HFF-Myc (cell line): ENCODE measurements around the gene TUBA1A.
"Not testable (repeated sequence)": the region's sequence is repeated elsewhere in the genome, so short reads cannot be mapped to it uniquely, and the experiment has no call there.

ENCODE experiments used
- DNase-seq: peaks from one replicate; pipeline ENCODE4 v3.0.0-alpha.2; 2011; ENCODE audit warnings: low read depth; ENCODE audit errors: extremely low read depth
- H3K4me3 ChIP-seq: replicated peaks from 2 replicates; pipeline ENCODE4 v1.5.1; 2011; ENCODE audit warnings: low read depth, mild to moderate bottlenecking, control low read depth, low read length
- TF ChIP-seq, protein P1 (sequence below): IDR thresholded peaks from 2 replicates; pipeline ENCODE4 v1.5.1; 2012; ENCODE audit warnings: mild to moderate bottlenecking, low read depth, low read length, control low read depth; ENCODE audit errors: missing control alignments

The TUBA1A gene

DNA sequence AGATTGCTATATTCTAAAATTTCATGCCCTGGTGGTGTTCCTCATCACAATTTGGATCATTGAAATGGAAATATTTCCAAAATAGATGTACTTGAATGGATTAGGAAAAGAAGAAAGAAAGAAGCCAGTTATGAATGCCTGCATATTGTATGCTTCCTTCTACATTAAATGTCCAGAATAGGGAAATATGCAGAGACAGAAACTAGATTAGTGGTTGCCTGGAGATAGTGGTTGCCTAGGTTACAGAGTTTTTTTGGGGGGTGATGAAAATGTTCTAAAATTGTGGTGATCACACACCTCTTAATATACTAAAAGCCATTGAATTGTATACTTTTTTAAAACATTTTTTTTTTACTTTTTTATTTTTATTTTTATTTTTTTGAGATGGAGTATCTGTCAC lies 18.0 kb downstream of the TUBA1A start:
- TF ChIP-seq, protein P1, sequence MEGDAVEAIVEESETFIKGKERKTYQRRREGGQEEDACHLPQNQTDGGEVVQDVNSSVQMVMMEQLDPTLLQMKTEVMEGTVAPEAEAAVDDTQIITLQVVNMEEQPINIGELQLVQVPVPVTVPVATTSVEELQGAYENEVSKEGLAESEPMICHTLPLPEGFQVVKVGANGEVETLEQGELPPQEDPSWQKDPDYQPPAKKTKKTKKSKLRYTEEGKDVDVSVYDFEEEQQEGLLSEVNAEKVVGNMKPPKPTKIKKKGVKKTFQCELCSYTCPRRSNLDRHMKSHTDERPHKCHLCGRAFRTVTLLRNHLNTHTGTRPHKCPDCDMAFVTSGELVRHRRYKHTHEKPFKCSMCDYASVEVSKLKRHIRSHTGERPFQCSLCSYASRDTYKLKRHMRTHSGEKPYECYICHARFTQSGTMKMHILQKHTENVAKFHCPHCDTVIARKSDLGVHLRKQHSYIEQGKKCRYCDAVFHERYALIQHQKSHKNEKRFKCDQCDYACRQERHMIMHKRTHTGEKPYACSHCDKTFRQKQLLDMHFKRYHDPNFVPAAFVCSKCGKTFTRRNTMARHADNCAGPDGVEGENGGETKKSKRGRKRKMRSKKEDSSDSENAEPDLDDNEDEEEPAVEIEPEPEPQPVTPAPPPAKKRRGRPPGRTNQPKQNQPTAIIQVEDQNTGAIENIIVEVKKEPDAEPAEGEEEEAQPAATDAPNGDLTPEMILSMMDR: no peak
- DNase-seq: no peak
- H3K4me3 ChIP-seq: no peak overlapping the region

DNA sequence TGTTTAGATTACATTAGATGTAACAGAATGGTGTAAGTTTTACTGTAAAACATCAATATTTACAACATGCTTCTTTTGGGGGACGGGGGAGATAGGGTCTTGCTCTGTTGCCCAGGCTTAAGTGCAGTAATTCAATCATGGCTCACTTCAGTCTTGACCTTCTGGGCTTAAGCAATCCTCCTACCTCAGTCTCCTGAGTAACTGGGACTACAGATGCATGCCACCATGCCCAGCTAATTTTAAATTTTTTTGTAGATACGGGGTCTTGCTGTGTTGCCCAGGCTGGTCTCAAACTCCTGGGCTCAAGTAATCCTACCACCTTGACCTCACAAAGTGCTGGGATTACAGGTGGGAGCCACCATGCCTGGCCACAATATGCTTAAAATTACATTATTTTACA lies 23.8 kb downstream of the TUBA1A start:
- TF ChIP-seq, protein P1: no peak
- no peak overlapping the region for H3K4me3 ChIP-seq
- DNase-seq: no peak

DNA sequence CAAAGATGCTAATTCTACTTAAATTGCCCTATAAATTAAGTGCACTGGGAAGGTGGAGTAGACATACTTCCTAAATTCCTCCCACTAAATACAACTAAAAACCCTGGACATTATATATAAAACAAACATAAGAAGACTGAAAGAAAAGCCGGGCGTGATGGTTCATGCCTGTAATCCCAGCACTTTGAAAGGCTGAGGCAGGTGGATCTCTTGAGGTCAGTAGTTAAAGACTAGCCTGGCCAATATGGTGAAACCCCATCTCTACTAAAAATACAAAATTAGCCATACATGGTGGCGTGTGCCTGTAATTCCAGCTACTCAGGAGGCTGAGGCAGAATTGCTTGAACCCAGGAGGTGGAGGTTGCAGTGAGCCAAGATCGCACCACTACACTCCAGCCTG lies 27.0 kb downstream of the TUBA1A start:
- DNase-seq, H3K4me3 ChIP-seq: not testable (repeated sequence)

DNA sequence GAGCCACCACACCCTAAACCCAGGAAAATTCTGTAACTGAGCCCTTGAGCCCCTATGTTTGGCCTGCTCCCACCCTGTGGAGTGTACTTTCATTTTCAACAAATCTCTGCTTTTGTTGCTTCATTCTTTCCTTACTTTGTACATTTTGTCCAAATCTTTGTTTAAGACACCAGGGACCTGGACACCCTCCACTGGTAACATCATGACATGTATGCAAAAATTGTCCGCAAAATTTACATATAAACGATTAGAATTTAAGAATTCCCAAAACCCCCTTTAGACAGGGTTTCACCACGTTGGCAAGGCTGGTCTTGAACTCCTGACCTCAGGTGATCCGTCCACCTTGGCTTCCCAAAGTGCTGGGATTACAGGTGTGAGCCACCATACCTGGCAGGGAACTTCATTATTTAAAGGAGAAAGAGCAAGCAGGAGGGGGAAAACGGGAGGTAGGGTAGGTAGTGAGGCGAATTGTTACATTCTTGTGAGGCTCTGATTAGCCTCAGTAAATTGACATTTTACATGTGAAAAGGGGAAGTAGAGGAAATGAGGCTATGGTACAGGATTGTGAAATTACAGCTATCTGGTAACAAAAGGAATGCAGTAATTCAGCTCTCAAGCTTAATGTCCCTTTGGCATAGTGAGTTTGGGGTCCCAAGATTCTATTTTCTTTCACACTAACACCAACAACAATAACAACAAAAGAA lies 27.6 kb downstream of the TUBA1A start:
- TF ChIP-seq, protein P1: no peak
- no peak overlapping the region for H3K4me3 ChIP-seq
- DNase-seq: no peak

DNA sequence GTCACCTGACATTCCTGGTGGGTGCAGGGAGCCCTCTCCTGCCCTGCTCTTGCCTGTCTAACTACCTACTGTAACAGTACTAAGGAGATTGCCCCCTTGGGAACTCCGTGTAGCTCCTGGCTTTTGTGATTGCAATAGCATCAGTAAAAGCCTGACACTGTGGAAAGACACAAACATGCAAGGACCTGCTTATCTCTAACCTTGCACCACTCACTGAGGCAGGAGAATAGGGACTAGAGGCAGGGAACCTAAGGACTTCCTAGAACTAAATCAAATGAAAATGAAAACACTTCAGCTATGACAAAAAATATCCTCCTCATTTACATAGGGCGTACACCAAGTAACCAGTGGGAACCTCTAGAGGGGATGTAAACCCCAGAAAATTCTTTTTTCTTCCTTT lies 28.5 kb downstream of the TUBA1A start:
- H3K4me3 ChIP-seq: no peak overlapping the region
- no peak for DNase-seq
- TF ChIP-seq, protein P1: no peak

DNA sequence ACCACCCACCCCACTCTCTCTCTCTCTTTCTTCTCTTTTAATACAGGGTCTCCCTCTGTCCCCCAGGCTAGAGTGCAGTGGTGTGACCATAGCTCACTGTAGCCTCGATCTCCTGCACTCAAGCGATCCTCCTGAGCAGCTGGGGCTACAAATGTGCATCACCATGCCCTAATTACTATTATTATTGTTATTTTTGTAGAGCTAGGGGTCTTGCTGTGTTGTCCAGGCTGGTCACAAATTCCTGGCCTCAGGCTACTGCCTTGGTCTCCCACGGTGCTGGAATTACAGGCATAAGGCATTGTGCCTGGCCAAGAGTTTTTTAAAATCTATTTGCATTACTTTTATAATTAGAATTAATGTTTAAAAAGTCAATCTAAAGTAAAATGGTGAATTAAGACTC lies 34.7 kb downstream of the TUBA1A start:
- TF ChIP-seq, protein P1: no peak
- H3K4me3 ChIP-seq: no peak overlapping the region
- no peak for DNase-seq

DNA sequence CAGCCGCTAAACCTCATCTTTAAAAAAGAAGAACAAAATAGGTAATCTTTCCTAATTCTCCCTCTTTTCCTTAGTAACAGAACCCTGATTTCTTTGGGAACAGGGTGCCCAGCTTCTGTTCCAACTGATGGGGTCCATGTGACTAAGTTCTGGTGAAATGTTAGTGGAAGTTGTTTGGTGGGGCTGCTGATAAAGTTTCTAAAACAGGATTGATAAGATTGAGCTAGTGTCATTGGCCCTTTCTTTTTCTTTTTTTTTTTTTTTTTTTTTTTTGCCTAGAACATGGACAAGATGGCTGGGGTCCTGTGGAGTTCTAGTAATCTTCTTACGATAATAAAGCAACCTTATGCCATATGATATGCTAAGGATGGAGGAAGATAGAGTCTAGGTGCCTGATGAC lies 41.5 kb downstream of the TUBA1A start:
- no peak overlapping the region for H3K4me3 ChIP-seq
- TF ChIP-seq, protein P1: no peak
- no peak for DNase-seq
